Measurements from ENCODE around the gene CCDC66. TPM values are rescaled to one million over a fixed set of nuclear protein-coding genes. Genes with fewer than 3 reads are reported as not detected.

Gene CCDC66
- 10 to 100 TPM; 12.5 to 17.8 TPM for total RNA-seq

DNA sequence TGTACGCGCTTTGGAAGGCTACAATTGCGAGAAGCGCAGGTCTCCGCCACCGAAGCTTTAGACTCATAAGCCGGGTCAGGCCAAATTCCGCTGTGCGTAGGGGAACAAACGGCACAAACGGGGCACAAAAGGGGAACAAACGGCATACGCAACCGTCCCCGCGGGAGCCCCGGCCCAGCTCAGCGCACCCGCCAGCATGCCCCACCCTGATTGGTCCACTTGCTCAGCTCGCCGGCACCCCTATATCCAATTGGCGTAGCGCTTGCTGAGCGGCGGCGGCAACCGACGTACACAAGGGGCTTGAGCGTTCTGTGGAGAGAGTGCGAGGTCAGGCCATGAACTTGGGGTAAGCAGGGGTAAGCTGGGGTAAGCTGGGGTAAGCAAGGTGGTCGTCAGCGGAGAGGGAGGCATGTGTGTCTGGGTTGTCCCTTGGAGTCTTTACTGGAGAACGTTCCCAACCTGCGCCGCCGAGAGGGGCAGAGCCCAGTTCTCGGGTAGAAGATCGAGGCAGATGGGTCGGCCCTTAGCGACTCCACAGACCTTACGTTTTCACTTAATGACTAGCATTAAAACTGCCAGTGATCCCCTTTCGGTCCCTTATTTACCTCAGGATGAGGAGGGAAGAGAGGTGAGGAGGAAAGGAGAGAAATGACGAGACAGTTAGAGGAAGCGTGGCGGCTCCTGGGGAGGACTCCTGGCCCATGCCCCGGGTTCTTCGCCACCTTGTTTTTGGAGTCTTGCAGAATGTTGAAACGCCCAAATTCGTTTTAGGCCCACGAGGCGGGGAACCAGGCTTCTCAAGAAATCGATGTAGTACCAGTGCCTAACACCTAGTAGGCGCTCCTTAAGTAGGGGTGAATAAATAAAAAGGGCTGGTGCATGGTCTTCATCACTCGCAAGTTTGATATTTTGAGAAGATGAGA, at the start of gene CCDC66:
CCDC66 (plus strand) TSS at position 268 of the 923 bp plus-strand sequence; CDS start at position 336, 68 bp downstream.
- Histone ChIP-seq H3K27ac (peak within 1 kb of the TSS; percentile 86 to 88), H3K4me1 (peaks cover 0 to 11% of the 10 kb centered on the region in 2 donors), H3K9me3 (no peaks in the 10 kb centered on the region), H3K36me3 (peaks cover 19% of the 10 kb centered on the region), H3K27me3 (no peaks in the 10 kb centered on the region), H3K4me3 (peak within 1 kb of the TSS; percentile 59 to 81)
- peak; percentile 97 for DNase-seq (ENCODE audit: low spot score)
- TF ChIP-seq, protein P1, sequence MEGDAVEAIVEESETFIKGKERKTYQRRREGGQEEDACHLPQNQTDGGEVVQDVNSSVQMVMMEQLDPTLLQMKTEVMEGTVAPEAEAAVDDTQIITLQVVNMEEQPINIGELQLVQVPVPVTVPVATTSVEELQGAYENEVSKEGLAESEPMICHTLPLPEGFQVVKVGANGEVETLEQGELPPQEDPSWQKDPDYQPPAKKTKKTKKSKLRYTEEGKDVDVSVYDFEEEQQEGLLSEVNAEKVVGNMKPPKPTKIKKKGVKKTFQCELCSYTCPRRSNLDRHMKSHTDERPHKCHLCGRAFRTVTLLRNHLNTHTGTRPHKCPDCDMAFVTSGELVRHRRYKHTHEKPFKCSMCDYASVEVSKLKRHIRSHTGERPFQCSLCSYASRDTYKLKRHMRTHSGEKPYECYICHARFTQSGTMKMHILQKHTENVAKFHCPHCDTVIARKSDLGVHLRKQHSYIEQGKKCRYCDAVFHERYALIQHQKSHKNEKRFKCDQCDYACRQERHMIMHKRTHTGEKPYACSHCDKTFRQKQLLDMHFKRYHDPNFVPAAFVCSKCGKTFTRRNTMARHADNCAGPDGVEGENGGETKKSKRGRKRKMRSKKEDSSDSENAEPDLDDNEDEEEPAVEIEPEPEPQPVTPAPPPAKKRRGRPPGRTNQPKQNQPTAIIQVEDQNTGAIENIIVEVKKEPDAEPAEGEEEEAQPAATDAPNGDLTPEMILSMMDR (IDR thresholded peaks at IDR 0.05): peak; percentile 72 to 78

DNA sequence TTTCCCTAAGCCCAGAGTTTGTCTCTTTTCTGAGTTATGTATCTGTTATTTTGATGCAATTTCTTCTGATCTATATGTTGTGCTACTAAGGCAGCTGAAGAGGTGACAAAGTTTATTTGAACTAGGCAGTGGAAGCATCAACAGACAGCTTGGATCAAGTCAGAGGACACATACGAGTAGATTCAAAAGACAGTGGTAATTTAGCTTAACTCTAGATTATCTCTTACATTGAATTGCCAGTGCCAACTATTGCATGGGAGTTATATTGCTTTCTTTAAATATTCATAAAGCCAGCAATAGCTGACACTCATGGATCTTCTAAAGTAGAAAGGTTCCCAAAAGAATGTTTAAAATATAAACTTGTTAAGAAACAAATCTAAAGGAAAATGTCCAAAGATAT, 37.3 kb upstream of the CCDC66 start:
- Histone ChIP-seq H3K4me1 (no peaks in the 10 kb centered on the region), H3K9me3 (no peaks in the 10 kb centered on the region), H3K27ac (no peak overlapping the region), H3K36me3 (no peaks in the 10 kb centered on the region), H3K27me3 (no peaks in the 10 kb centered on the region), H3K4me3 (no peak overlapping the region)
- TF ChIP-seq, protein P1 (IDR thresholded peaks at IDR 0.05): no peak
- no peak for DNase-seq (ENCODE audit: low spot score)

DNA sequence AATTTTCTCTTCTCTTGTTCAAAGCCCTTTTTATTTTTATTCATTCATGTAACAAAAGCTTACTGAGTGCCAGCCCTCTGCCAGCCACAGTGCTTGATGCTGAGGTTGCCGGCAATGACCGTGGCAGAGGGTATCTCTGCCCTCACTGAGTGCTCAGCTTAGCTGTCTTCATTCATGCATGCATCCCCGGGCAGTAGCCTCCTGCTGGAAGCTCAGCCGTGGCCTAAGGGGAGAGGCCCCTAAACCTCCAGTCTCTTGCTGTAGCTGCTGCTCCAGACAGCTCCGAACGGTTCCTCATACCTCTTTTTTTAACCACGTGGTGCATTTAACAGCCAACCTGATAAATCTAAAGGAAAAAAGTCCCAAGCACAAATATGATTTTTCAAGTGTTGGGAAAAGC, 34.6 kb upstream of the CCDC66 start:
- no peak overlapping the region for H3K27ac ChIP-seq
- no peaks in the 10 kb centered on the region for H3K27me3 ChIP-seq
- no peaks in the 10 kb centered on the region for H3K36me3 ChIP-seq
- no peak overlapping the region for H3K4me3 ChIP-seq
- H3K9me3 ChIP-seq: no peaks in the 10 kb centered on the region
- TF ChIP-seq, protein P1 (IDR thresholded peaks at IDR 0.05): no peak
- H3K4me1 ChIP-seq: no peaks in the 10 kb centered on the region
- DNase-seq (ENCODE audit: low spot score): no peak

DNA sequence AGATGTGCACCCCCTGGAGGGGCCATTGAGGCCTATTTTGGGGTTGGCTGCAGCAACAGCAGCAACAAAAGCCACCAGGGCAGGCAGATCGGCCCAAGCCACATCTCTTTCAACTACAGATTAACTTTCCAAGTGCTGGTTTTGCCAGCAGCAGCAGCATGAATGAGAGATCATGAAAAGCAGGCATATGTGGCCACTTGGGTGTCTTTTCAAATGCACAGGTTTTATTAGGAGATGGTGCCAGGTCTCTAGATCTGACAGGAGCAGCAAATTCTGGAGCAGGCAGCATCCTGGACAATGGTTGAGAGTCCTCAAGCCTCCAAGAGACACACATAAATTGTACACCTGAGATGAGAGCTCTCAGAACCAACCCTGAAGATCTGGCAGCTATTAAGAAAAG, 31.7 kb upstream of the CCDC66 start:
- TF ChIP-seq, protein P1 (IDR thresholded peaks at IDR 0.05): no peak
- H3K9me3 ChIP-seq: no peaks in the 10 kb centered on the region
- no peaks in the 10 kb centered on the region for H3K4me1 ChIP-seq
- DNase-seq (ENCODE audit: low spot score): no peak
- H3K4me3 ChIP-seq: no peak overlapping the region
- H3K36me3 ChIP-seq: no peaks in the 10 kb centered on the region
- no peak overlapping the region for H3K27ac ChIP-seq
- no peaks in the 10 kb centered on the region for H3K27me3 ChIP-seq

DNA sequence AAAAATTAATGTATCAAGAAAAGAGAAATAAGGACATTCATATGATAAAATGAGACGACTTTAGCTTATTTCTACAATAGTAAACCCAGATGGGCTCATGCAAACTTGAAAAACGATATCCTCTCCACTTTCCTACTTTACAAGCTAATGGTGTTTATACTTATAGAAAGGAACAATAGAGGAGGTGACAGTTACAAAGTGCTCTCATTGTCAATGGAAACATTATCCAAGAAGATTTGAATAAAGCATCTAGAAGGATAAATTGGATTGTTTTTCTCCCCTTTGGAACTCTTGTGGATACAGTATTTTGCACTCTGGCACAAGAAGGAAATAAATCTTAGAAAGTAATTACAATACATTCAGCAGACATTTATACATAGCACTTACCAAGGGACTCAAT, 20.2 kb upstream of the CCDC66 start:
- Histone ChIP-seq H3K36me3 (no peaks in the 10 kb centered on the region), H3K9me3 (peaks cover 0 to 11% of the 10 kb centered on the region in 2 donors), H3K4me1 (no peaks in the 10 kb centered on the region), H3K4me3 (no peak overlapping the region), H3K27me3 (no peaks in the 10 kb centered on the region), H3K27ac (no peak overlapping the region)
- DNase-seq (ENCODE audit: low spot score): no peak
- TF ChIP-seq, protein P1 (IDR thresholded peaks at IDR 0.05): no peak
